ENCODE data around the gene MEIOSIN. TPM values are rescaled to one million over a fixed set of nuclear protein-coding genes. Genes with fewer than 3 reads are reported as not detected.

Gene MEIOSIN
- total and polyA plus RNA-seq, 2 of the 13 experiments (the other 11 are each of a cell fraction or from before 2014, with no cell fraction given), result not detected

GRCh38 chr19:45767410-45767880, 34.2 kb downstream of the MEIOSIN start (continued):
- TF ChIP-seq RBM39 (IDR thresholded peaks at IDR 0.05; ENCODE audit: low read depth, low read length, poor library complexity, severe bottlenecking) (peak; percentile 82), HMGXB4 (CRISPR knock-in tag; IDR thresholded peaks at IDR 0.05; ENCODE audit: borderline replicate concordance in 1 of 2, low read depth in 1 of 2) (peak in 1 of 2 experiments; percentile 9; a peak in 1 of 4 replicates), YEATS4 (CRISPR knock-in tag; IDR thresholded peaks at IDR 0.05; ENCODE audit: borderline replicate concordance) (0 out of 2 replicates have a peak, but pooled peaks have one; percentile 13), MXD4 (CRISPR knock-in tag; IDR thresholded peaks at IDR 0.05) (peak; percentile 42; the same call in 1 of the 2 replicates), ZNF614 (CRISPR knock-in tag; IDR thresholded peaks at IDR 0.05; ENCODE audit: borderline replicate concordance) (no peak), SNAPC4 (CRISPR knock-in tag; IDR thresholded peaks at IDR 0.05) (no peak), SAP130 (CRISPR knock-in tag; IDR thresholded peaks at IDR 0.05; ENCODE audit: low read depth) (peak; percentile 71), NPAS2 (CRISPR knock-in tag; IDR thresholded peaks at IDR 0.05; ENCODE audit: borderline replicate concordance) (no peak), ZFAT (CRISPR knock-in tag; conservative IDR thresholded peaks at IDR 0.05) (no peak), CEBPB (IDR thresholded peaks at IDR 0.05; ENCODE audit: borderline replicate concordance, low read depth, low read length) (peak; percentile 27; the same call in 1 of the 2 replicates), SIN3A (IDR thresholded peaks at IDR 0.05; ENCODE audit: borderline replicate concordance, low read depth, low read length) (peak; percentile 35; the same call in 1 of the 2 replicates), ZNF574 (CRISPR knock-in tag; IDR thresholded peaks at IDR 0.05) (peak; percentile 5; the same call in 1 of the 2 replicates), ZFP36L1 (CRISPR knock-in tag; IDR thresholded peaks at IDR 0.05) (0 out of 2 replicates have a peak, but pooled peaks have one; percentile 44), ZBTB34 (CRISPR knock-in tag; IDR thresholded peaks at IDR 0.05) (no peak), MAX (IDR thresholded peaks at IDR 0.05) (peak; percentile 51; the same call in 1 of the 2 replicates), SP5 (CRISPR knock-in tag; IDR thresholded peaks at IDR 0.05; ENCODE audit: borderline replicate concordance, low read depth) (peak; percentile 56; the same call in 1 of the 2 replicates)

All from HepG2 (cell line).